Measurements from ENCODE around the gene CAV2. TPM values are rescaled to one million over a fixed set of nuclear protein-coding genes. Genes with fewer than 3 reads are reported as not detected.

The CAV2 gene
- total RNA-seq, 4 donors from 2014 or later: 144 to 204 (median 164) TPM

DNA sequence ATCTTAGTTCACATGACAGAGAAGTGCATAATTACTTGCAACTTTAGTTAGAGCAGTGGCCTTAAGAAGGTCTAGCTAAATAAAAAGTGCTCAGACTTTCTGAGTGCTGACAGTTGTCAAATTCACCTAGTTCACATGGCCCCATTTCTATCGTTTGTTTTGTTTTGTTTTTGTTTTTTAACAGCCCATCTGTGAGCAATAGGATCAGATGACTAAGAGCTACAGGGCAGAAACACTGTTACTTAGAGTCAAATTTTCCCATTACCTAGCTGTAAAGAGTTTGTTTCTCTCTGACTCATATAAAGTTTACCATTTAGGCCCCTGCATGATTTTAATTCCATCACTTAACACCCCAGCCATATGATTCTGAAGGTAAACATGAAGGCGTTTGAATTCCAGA, 44.1 kb downstream of the CAV2 start:
- no peak for DNase-seq (ENCODE audit: low spot score)
- TF ChIP-seq, protein P1, sequence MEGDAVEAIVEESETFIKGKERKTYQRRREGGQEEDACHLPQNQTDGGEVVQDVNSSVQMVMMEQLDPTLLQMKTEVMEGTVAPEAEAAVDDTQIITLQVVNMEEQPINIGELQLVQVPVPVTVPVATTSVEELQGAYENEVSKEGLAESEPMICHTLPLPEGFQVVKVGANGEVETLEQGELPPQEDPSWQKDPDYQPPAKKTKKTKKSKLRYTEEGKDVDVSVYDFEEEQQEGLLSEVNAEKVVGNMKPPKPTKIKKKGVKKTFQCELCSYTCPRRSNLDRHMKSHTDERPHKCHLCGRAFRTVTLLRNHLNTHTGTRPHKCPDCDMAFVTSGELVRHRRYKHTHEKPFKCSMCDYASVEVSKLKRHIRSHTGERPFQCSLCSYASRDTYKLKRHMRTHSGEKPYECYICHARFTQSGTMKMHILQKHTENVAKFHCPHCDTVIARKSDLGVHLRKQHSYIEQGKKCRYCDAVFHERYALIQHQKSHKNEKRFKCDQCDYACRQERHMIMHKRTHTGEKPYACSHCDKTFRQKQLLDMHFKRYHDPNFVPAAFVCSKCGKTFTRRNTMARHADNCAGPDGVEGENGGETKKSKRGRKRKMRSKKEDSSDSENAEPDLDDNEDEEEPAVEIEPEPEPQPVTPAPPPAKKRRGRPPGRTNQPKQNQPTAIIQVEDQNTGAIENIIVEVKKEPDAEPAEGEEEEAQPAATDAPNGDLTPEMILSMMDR (IDR thresholded peaks at IDR 0.05): no peak
- ATAC-seq (ENCODE audit: low FRiP score): no peak

DNA sequence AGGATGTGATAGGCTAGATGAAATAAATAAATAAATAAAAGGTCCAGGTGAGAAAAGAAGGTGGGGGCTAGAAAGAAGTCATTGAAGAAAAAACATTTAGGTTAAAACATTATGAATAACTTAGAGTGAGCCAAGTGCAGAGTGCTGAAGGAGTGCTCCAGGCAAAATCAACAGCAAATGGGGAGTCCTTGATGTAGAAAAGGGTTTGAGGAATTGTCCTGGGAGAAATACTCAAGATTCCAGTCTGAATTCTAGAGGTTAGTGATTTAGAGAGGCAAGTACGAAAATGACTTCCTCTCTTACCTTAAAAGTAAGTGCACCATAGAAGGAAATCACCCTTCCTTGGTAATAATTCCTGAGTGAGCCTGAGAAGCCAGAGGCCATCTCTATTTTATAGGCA, 44.9 kb downstream of the CAV2 start:
- TF ChIP-seq, protein P1 (IDR thresholded peaks at IDR 0.05): no peak
- ATAC-seq (ENCODE audit: low FRiP score) (no peak), DNase-seq (ENCODE audit: low spot score) (no peak)

DNA sequence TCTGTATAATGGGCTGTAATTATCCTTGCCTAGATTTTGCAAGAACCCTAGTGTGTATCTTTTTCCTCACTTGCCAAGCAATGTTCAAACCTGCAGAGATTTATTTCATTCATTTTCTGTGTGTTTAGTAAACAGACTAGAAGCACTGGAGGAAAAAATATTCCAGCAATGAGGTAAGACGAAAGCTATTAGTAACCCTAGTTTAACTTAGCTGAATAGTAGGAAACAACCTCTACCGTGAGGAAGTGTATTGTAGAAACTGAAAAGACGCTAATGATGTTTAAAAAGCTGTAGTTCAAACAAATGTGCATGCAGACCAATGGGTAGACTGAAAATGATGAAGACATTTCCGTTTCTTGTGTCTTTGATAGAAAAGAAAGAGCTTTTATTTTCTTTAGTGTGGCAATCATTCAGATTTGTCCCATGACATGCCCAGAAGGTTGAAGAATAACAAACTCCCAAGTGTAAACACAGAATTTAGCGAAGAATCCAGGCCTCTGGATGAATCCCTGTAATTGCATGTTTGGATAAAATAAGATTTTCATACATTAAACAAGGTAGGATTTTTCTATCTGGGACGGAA, 46.0 kb downstream of the CAV2 start:
- DNase-seq (ENCODE audit: low spot score) (no peak), ATAC-seq (ENCODE audit: low FRiP score) (no peak)
- TF ChIP-seq, protein P1 (IDR thresholded peaks at IDR 0.05): no peak

DNA sequence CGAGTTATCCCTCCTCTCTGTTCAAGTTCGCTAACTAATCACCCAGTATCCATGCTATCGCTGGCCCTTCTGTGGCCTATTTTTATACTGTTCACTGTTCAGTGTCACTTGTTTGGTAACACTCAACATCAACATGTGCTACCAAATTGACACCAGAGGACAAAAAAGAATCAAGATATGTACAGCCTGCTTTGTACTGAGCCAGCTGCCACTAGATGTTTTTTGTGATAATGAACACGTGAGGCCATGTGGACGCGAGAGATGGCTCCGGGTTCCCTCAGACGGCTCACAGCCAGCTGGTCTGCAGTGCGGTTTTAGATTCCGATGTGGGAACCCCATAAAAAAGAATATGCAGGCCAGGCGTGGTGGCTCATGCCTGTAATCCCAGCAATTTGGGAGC, 46.5 kb downstream of the CAV2 start:
- TF ChIP-seq, protein P1 (IDR thresholded peaks at IDR 0.05): no peak
- ATAC-seq (ENCODE audit: low FRiP score) (no peak), DNase-seq (ENCODE audit: low spot score) (no peak)

DNA sequence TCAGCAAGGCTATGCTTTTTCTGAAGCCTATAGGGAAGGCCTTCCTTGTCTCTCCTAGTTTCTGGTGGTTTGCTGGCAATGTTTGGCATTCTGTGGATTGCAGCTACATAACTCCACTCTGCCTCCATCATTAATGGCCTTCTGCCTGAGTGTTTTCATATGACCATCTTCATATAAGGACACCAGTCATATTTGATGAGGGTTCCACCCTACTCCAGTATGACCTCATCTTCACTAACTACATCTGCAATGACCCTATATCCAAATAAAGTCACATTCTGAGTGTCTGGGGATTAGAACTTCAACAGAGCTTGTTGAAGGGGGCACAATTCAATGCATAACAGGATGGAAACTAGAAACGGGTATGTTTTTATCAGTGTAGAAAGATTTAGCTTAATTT, 47.4 kb downstream of the CAV2 start:
- DNase-seq (ENCODE audit: low spot score) (no peak), ATAC-seq (ENCODE audit: low FRiP score) (no peak)
- TF ChIP-seq, protein P1 (IDR thresholded peaks at IDR 0.05): no peak

DNA sequence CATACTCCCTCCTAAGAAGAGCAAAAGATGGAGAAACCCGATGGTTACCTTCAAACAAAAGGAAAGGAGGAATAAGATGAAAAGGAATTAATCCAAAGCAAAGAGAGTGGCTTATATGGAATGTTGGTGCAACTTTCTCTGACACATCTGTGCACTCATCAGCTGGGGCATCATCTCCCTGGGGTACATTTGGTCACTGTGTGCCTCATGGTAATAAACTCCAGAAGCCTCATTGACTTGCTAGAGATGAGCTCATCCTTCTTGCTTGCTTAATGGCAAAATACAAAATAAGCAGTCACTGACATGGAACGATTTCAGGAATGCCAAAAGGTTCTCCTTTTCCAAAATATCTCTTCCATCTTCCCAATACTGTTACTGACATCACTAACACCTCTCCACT, 47.8 kb downstream of the CAV2 start:
- peak; percentile 51 for ATAC-seq (ENCODE audit: low FRiP score)
- TF ChIP-seq, protein P1 (IDR thresholded peaks at IDR 0.05): no peak
- no peak for DNase-seq (ENCODE audit: low spot score)

DNA sequence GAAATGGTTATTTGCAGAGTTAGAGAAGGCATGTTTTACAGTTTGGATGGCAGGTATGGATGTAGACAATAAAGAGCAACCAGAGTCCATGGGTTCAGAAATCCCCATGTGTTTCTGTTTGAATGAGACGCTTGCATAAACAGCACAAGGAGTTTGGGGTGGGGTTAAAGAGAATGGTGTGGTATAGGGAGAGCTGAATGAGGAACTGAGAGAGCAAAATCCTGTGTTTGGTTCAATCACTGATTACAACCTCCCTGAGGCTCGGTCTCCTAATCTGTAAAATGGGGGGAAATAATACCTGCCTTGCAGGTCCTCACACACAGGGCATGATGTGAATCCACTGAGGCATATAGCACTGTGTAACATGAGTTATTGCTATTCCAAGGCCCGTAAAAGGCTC, 49.0 kb downstream of the CAV2 start:
- TF ChIP-seq, protein P1 (IDR thresholded peaks at IDR 0.05): no peak
- no peak for DNase-seq (ENCODE audit: low spot score)
- ATAC-seq (ENCODE audit: low FRiP score): no peak

Measured in omental fat pad (tissue), 4 donors.